OCI-LY1 (cell line): ENCODE results near the gene NIFK.

Source experiments
- H2AFZ ChIP-seq: fragments of 200-600 bp; sonication (generic), shearing (Covaris generic); 2 replicates; pipeline ENCODE4 v1.6.0; 2014; ENCODE audit warnings: antibody characterized with exemption, mild to moderate bottlenecking, low read length
- H3F3A ChIP-seq: fragments of 200-600 bp; sonication (generic), shearing (Covaris generic); 2 replicates; pipeline ENCODE4 v1.6.0; 2014; ENCODE audit warnings: mild to moderate bottlenecking, antibody characterized with exemption, low read length, moderate library complexity; ENCODE audit not compliant: insufficient read depth
- H3K27ac ChIP-seq: fragments of 200-600 bp; sonication (generic); 2 replicates; pipeline ENCODE4 v1.5.1; 2014; ENCODE audit warnings: low read length, mixed run types, mild to moderate bottlenecking, low read depth; ENCODE audit not compliant: poor library complexity, severe bottlenecking
- H3K27me3 ChIP-seq: fragments of 200-600 bp; sonication (generic); 2 replicates; pipeline ENCODE4 v1.6.0; 2014; ENCODE audit warnings: antibody characterized with exemption, mild to moderate bottlenecking, low read length, moderate library complexity; ENCODE audit not compliant: insufficient read depth
- H3K36me3 ChIP-seq: fragments of 200-600 bp; sonication (generic); 2 replicates; pipeline ENCODE4 v1.6.1; 2014; ENCODE audit warnings: mild to moderate bottlenecking, antibody characterized with exemption, low read length, moderate library complexity, mixed read lengths; ENCODE audit not compliant: insufficient read depth
- H3K4me1 ChIP-seq: fragments of 200-600 bp; sonication (generic); 2 replicates; pipeline ENCODE4 v1.5.1; 2014; ENCODE audit warnings: mild to moderate bottlenecking, low read length, moderate library complexity; ENCODE audit not compliant: insufficient read depth, severe bottlenecking
- H3K4me2 ChIP-seq: fragments of 200-600 bp; sonication (generic), shearing (Covaris generic); 2 replicates; pipeline ENCODE4 v1.6.1; 2014; ENCODE audit warnings: low read length
- H3K4me3 ChIP-seq: fragments of 200-600 bp; sonication (generic); 2 replicates; pipeline ENCODE4 v1.5.1; 2014; ENCODE audit warnings: low read length, low read depth, mild to moderate bottlenecking, mixed read lengths; ENCODE audit not compliant: poor library complexity, severe bottlenecking
- H3K79me2 ChIP-seq: fragments of 200-600 bp; shearing (Covaris generic); 2 replicates; pipeline ENCODE4 v1.6.1; 2016; ENCODE audit warnings: mixed run types, low read length, mixed read lengths; ENCODE audit not compliant: insufficient read depth
- H3K9ac ChIP-seq: fragments of 200-600 bp; sonication (generic), shearing (Covaris generic); 2 replicates; pipeline ENCODE4 v1.6.1; 2014; ENCODE audit warnings: mild to moderate bottlenecking, low read length, mixed read lengths
- H3K9me2 ChIP-seq: fragments of 200-600 bp; sonication (generic), shearing (Covaris generic); 2 replicates; pipeline ENCODE4 v1.6.1; 2014; ENCODE audit warnings: low read depth, mild to moderate bottlenecking, low read length, mixed read lengths
- H3K9me3 ChIP-seq: fragments of 200-600 bp; shearing (Covaris generic); 2 replicates; pipeline ENCODE4 v1.6.1; 2014; ENCODE audit warnings: low read length, mixed read lengths
- H4K20me1 ChIP-seq: fragments of 200-600 bp; sonication (generic), shearing (Covaris generic); 2 replicates; pipeline ENCODE4 v1.6.0; 2016; ENCODE audit warnings: mild to moderate bottlenecking, low read length; ENCODE audit not compliant: insufficient read depth
- EZH2 ChIP-seq: fragments of 200-600 bp; sonication (generic), shearing (Covaris generic); IDR thresholded peaks from 2 replicates; pipeline ENCODE4 v1.8.0; 2017; ENCODE audit warnings: borderline replicate concordance, mixed run types, mild to moderate bottlenecking, antibody characterized with exemption, low read length, moderate library complexity, mixed read lengths
- TF ChIP-seq, protein P1 (sequence below): fragments of 200-600 bp; sonication (generic), shearing (Covaris generic); IDR thresholded peaks from 2 replicates; pipeline ENCODE4 v1.5.1; 2017; ENCODE audit warnings: mild to moderate bottlenecking, antibody characterized with exemption, low read length, moderate library complexity, mixed read lengths

NIFK gene

DNA sequence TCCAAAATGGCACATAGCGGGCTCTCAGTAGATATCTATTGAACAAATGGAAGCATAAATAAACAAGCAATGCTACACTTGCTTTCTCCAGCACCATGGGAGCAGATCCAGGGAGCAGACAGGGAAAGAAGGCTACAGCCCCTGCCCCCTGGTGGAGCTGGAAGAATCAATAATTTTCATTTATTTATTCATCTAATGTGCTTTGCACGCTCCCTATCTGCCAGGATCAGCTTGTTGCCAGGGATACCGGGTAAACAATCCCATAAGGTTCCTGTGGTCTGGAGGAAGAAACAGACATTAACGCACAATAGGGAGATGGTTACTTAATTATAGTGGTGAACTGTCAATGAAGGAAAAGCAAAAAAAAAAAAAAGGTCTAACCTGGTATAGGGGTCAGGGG, 47.3 kb downstream of the NIFK start:
- Histone ChIP-seq H3K27ac (no peak overlapping the region), H4K20me1 (no peaks in the 10 kb centered on the region), H3K79me2 (no peaks in the 10 kb centered on the region), H3K4me2 (no peak overlapping the region), H2AFZ (no peak overlapping the region), H3F3A (no peaks in the 10 kb centered on the region), H3K4me1 (no peaks in the 10 kb centered on the region), H3K9ac (no peak overlapping the region), H3K9me3 (no peaks in the 10 kb centered on the region), H3K9me2 (no peaks in the 10 kb centered on the region), H3K4me3 (no peak overlapping the region), H3K36me3 (no peaks in the 10 kb centered on the region), H3K27me3 (no peaks in the 10 kb centered on the region; the same call in 1 of the 2 replicates)
- TF ChIP-seq, protein P1, sequence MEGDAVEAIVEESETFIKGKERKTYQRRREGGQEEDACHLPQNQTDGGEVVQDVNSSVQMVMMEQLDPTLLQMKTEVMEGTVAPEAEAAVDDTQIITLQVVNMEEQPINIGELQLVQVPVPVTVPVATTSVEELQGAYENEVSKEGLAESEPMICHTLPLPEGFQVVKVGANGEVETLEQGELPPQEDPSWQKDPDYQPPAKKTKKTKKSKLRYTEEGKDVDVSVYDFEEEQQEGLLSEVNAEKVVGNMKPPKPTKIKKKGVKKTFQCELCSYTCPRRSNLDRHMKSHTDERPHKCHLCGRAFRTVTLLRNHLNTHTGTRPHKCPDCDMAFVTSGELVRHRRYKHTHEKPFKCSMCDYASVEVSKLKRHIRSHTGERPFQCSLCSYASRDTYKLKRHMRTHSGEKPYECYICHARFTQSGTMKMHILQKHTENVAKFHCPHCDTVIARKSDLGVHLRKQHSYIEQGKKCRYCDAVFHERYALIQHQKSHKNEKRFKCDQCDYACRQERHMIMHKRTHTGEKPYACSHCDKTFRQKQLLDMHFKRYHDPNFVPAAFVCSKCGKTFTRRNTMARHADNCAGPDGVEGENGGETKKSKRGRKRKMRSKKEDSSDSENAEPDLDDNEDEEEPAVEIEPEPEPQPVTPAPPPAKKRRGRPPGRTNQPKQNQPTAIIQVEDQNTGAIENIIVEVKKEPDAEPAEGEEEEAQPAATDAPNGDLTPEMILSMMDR: peak; percentile 15; the same call in 1 of the 2 replicates
- TF ChIP-seq EZH2: no peak

DNA sequence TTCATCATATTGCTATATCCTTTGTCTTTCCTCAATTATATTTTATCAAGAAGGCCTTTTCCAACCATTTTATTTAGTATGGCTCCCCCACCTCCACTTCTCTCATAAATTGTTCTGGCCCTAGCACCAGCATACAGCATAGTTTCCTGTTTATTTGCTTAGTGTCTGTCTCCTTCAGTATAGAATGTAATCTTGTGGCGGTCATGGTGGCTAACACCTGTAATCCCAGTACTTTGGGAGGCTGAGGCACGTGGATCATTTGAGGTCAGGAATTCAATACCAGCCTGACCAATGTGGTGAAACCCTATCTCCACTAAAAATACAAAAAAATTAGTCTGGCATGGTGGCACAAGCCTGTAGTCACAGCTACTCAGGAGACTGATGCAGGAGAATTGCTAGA, 47.9 kb downstream of the NIFK start:
- Histone ChIP-seq H3K79me2 (no peaks in the 10 kb centered on the region), H3K4me2 (no peak overlapping the region), H3F3A (no peaks in the 10 kb centered on the region), H3K9me2 (no peaks in the 10 kb centered on the region), H3K9ac (no peak overlapping the region), H3K36me3 (no peaks in the 10 kb centered on the region), H3K27ac (no peak overlapping the region), H3K4me1 (no peaks in the 10 kb centered on the region), H3K9me3 (no peaks in the 10 kb centered on the region), H3K27me3 (no peaks in the 10 kb centered on the region; the same call in 1 of the 2 replicates), H4K20me1 (no peaks in the 10 kb centered on the region), H3K4me3 (no peak overlapping the region), H2AFZ (no peak overlapping the region)
- TF ChIP-seq EZH2: no peak
- TF ChIP-seq, protein P1: no peak

DNA sequence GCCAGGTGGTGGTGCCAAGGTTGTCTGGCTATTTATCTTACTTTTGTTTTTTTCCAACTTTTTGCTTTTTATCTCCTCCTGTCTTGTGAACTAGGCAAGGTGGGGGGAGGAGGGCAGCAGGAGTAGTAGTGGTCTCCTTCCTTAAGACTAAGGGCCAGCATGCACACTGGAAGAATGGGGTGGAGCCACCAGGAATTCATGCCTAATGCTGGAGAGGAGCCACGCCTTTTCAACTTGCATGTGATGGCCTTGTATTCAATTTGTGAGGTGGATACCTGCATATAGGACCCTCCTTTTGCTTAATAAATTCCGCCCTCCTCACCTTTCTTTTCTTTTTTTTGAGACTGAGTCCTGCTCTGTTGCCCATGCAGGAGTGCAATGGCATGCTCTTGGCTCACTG, 49.8 kb downstream of the NIFK start:
- TF ChIP-seq, protein P1: no peak
- no peak for TF ChIP-seq EZH2

More for the DNA sequence above, 49.8 kb downstream of the NIFK start:
- H3K9ac ChIP-seq: no peak overlapping the region
- no peaks in the 10 kb centered on the region for H3K4me1 ChIP-seq
- no peaks in the 10 kb centered on the region; the same call in 1 of the 2 replicates for H3K27me3 ChIP-seq
- H3K36me3 ChIP-seq: no peaks in the 10 kb centered on the region
- no peak overlapping the region for H3K4me2 ChIP-seq
- H2AFZ ChIP-seq: no peak overlapping the region
- H3K9me3 ChIP-seq: peaks cover 9% of the 10 kb centered on the region
- H4K20me1 ChIP-seq: no peaks in the 10 kb centered on the region
- no peaks in the 10 kb centered on the region for H3K9me2 ChIP-seq
- no peak overlapping the region for H3K4me3 ChIP-seq
- no peak overlapping the region for H3K27ac ChIP-seq
- H3K79me2 ChIP-seq: no peaks in the 10 kb centered on the region
- no peaks in the 10 kb centered on the region for H3F3A ChIP-seq
